Common myeloid progenitor, CD34-positive (primary cell): Measurements from ENCODE around the gene ST7.
"Not testable (repeated sequence)": the region's sequence is repeated elsewhere in the genome, so short reads cannot be mapped to it uniquely, and the experiment has no call there.

Experiments
- CTCF ChIA-PET: fragments of 350-600 bp; sonication (Branson Sonifier 250); formaldehyde crosslinking; loops from one replicate; lab custom pipeline; 2021; ENCODE audit warnings: antibody characterized with exemption; lab: Charles Lee
- POLR2A ChIA-PET: fragments of 350-600 bp; sonication (Branson Sonifier 250); formaldehyde crosslinking; loops from one replicate; lab custom pipeline; 2021; ENCODE audit warnings: antibody characterized with exemption; lab: Charles Lee
- DNase-seq, 3 donors: peaks; one replicate each; pipeline versions ENCODE4 v3.0.0 to v3.0.0-alpha.2; 2013
- H3K27ac ChIP-seq, 2 experiments: 1 replicate in 1 of 2; 2 replicates in 1 of 2; pipeline ENCODE4 v1.7.0; 2013; ENCODE audit warnings: inconsistent platforms in 2 of 2, low read length in 2 of 2, mild to moderate bottlenecking in 2 of 2, low read depth in 1 of 2, moderate library complexity in 1 of 2; ENCODE audit not compliant: severe bottlenecking in 2 of 2, insufficient read depth in 1 of 2, poor library complexity in 1 of 2
- H3K27me3 ChIP-seq, 5 experiments: replicated peaks in 2 of 5; 1 replicate in 3 of 5; 2 replicates in 2 of 5; pipeline versions ENCODE4 v1.6.1 to v1.7.0; 2013; ENCODE audit warnings: low read length in 4 of 5, mild to moderate bottlenecking in 2 of 5, moderate library complexity in 2 of 5, inconsistent platforms in 1 of 5; ENCODE audit not compliant: insufficient read depth in 5 of 5, control insufficient read depth in 4 of 5
- H3K36me3 ChIP-seq, 4 experiments: 1 replicate in 2 of 4; 2 replicates in 2 of 4; pipeline versions ENCODE4 v1.6.1 to v1.7.0; 2013; ENCODE audit warnings: low read length in 3 of 4, control low read depth in 1 of 4, mild to moderate bottlenecking in 1 of 4; ENCODE audit not compliant: control insufficient read depth in 4 of 4, insufficient read depth in 4 of 4
- H3K4me1 ChIP-seq, 4 experiments: 1 replicate in 3 of 4; 2 replicates in 1 of 4; pipeline versions ENCODE4 v1.6.1 to v1.7.1; 2013; ENCODE audit warnings: low read length in 3 of 4, mild to moderate bottlenecking in 3 of 4, control low read depth in 1 of 4, inconsistent platforms in 1 of 4, moderate library complexity in 1 of 4; ENCODE audit not compliant: control insufficient read depth in 4 of 4, insufficient read depth in 4 of 4; ENCODE audit errors: control extremely low read depth in 1 of 4
- H3K4me3 ChIP-seq, 7 experiments: 1 replicate in 4 of 7; 2 replicates in 3 of 7; pipeline versions ENCODE4 v1.5.1 to v1.7.0; 2013; ENCODE audit warnings: mild to moderate bottlenecking in 7 of 7, low read length in 6 of 7, moderate library complexity in 6 of 7, inconsistent platforms in 2 of 7, low read depth in 2 of 7, control low read depth in 1 of 7; ENCODE audit not compliant: insufficient read depth in 4 of 7, control insufficient read depth in 1 of 7; ENCODE audit errors: extremely low read depth in 1 of 7
- H3K9me3 ChIP-seq, 5 experiments: 1 replicate in 4 of 5; 2 replicates in 1 of 5; pipeline versions ENCODE4 v1.6.1 to v1.7.1; 2013; ENCODE audit warnings: low read length in 4 of 5, mild to moderate bottlenecking in 2 of 5, inconsistent platforms in 1 of 5, low read depth in 1 of 5, moderate library complexity in 1 of 5; ENCODE audit not compliant: control insufficient read depth in 4 of 5, insufficient read depth in 2 of 5; ENCODE audit errors: control extremely low read depth in 1 of 5
- WGBS: methylation state at CpG from one replicate; pipeline ENCODE4 v1.1.5; 2013; ENCODE audit not compliant: insufficient coverage; 5-methylcytosine and 5-hydroxymethylcytosine counted together

ST7 gene

DNA sequence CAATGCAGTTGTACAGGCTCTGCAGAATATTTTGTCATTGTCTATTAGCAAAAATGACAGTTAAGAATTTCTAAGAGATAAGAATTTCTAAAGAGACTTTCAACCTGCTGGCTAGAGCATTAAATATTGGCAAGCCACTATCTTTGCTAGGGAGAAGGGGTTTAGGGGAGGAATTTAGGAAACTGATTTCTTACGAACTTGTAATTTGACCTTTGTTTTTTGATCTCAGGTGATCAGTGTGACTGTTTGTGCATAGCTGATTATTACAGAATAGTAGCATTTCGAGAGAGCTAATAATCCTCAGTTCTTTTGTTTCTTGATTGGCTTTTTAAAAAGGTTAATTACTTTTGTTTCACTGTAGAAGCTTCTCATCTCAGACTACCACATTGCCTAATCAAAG, 68.1 kb downstream of the ST7 start:
- no peaks in the 10 kb centered on the region for H3K9me3 ChIP-seq
- 100% methylated on average over 1 of the region's 2 CpGs for WGBS
- H3K27ac ChIP-seq = no peak overlapping the region
- no peak overlapping the region for H3K4me3 ChIP-seq
- peaks cover 0 to 13% (median 2%) of the 10 kb centered on the region in 4 experiments for H3K4me1 ChIP-seq
- no peaks in the 10 kb centered on the region for H3K27me3 ChIP-seq
- ChIA-PET POLR2A (no interaction called here), CTCF (interaction anchor here (1.2 to 4.6 kb wide), 3 partner anchors 9 to 40 kb away, joined by 3 to 24 read pairs (median 3); no protein-coding TSS in a partner anchor)
- no peak for DNase-seq
- peaks cover 0 to 2% (median 0%) of the 10 kb centered on the region in 4 experiments for H3K36me3 ChIP-seq

- ChIA-PET CTCF (interaction anchor here (0.6 to 4.6 kb wide), 7 partner anchors 10 to 106 kb away, joined by 3 to 24 read pairs (median 4); no protein-coding TSS in a partner anchor), POLR2A (no interaction called here)
- Histone ChIP-seq H3K9me3 (no peaks in the 10 kb centered on the region), H3K27ac (no peak overlapping the region), H3K36me3 (peaks cover 0 to 2% (median 0%) of the 10 kb centered on the region in 4 experiments), H3K4me3 (no peak overlapping the region), H3K4me1 (peaks cover 0 to 9% (median under 1%) of the 10 kb centered on the region in 4 experiments), H3K27me3 (no peaks in the 10 kb centered on the region)
- no peak for DNase-seq
- no CpG with 5 or more reads among the region's 5 CpGs for WGBS
These were observed 68.7 kb downstream of the ST7 start for GRCh38 chr7:117021986-117022385.

DNA sequence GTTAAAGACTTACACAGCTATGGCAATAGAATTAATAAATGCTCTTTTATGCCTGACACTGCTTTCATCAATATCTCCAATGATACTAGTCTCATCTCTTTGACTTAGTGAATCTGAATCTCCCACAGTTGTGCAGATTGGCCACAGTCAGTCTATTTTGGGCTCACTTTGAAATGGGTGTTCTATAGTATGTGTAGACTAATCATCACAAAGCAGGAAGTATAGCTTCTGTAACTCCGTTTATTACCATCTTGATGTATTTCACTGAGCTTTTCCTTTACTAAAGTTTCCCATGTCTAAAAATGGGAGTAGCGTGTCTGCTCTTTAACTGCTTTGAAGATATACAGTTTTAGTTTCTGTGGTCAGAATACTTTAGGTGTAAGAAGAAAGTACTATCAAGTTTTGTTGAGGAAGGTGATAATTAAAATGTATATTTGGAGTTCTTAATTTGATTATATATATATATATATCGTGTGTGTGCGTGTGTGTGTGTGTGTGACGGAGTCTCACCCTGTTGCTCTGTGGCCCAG, 70.1 kb downstream of the ST7 start:
- Histone ChIP-seq H3K4me3 (no peak overlapping the region), H3K36me3 (peaks cover 0 to 2% (median 0%) of the 10 kb centered on the region in 4 experiments), H3K27me3 (no peaks in the 10 kb centered on the region), H3K9me3 (peaks cover 0 to under 1% (median 0%) of the 10 kb centered on the region in 5 experiments), H3K4me1 (peaks cover 0 to 3% (median 0%) of the 10 kb centered on the region in 4 experiments), H3K27ac (no peak overlapping the region)
- DNase-seq = no peak
- ChIA-PET POLR2A (no interaction called here), CTCF (interaction anchor here (0.7 to 4.6 kb wide), 4 partner anchors 11 to 35 kb away, joined by 3 to 24 read pairs (median 3); no protein-coding TSS in a partner anchor)
- WGBS = no CpG with 5 or more reads among the region's 5 CpGs

- Histone ChIP-seq H3K27ac (no peak overlapping the region), H3K4me3 (no peak overlapping the region), H3K27me3 (no peaks in the 10 kb centered on the region), H3K4me1 (peaks cover 0 to 3% (median 0%) of the 10 kb centered on the region in 4 experiments), H3K36me3 (peaks cover 0 to 2% (median 0%) of the 10 kb centered on the region in 4 experiments), H3K9me3 (peaks cover 0 to 5% (median 2%) of the 10 kb centered on the region in 5 experiments)
- ChIA-PET CTCF (interaction anchor here (1.4 to 4.6 kb wide), 2 partner anchors 13 to 24 kb away, joined by 4 to 24 read pairs; no protein-coding TSS in a partner anchor), POLR2A (no interaction called here)
- DNase-seq = no peak
These were observed 71.5 kb downstream of the ST7 start for GRCh38 chr7:117024811-117025210.

DNA sequence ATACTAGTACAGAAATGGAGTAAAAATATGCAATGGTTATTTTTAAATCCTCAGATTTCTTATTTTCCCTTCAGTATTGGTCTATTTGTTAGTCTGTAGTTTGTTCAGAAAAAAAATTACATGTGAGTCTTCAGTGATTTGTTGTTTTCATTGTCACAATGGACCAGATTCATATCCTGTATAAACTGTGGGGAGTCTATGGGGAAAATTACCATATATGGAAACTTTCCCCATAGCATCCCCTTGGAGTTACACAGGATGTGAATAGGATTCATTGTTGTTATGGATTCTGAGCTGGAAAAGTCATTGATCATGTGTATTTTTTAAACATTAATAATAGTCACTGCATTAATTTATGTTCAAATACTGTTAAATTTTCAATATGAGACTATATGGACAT, 72.6 kb downstream of the ST7 start:
- Histone ChIP-seq H3K27ac (no peak overlapping the region), H3K36me3 (no peaks in the 10 kb centered on the region), H3K4me3 (no peak overlapping the region), H3K27me3 (no peaks in the 10 kb centered on the region), H3K9me3 (peaks cover 0 to 11% (median 5%) of the 10 kb centered on the region in 5 experiments), H3K4me1 (peaks cover 0 to 3% (median 0%) of the 10 kb centered on the region in 4 experiments)
- ChIA-PET CTCF (no interaction called here), POLR2A (no interaction called here)
- DNase-seq = no peak

- H3K4me3 ChIP-seq, H3K27me3 ChIP-seq, H3K27ac ChIP-seq, POLR2A ChIA-PET, H3K36me3 ChIP-seq, DNase-seq, CTCF ChIA-PET, H3K4me1 ChIP-seq: not testable (repeated sequence)
- H3K9me3 ChIP-seq = peaks cover 0 to 11% (median 5%) of the 10 kb centered on the region in 5 experiments
- WGBS = no CpG with 5 or more reads among the region's 1 CpG
These were observed 77.0 kb downstream of the ST7 start for GRCh38 chr7:117030346-117030745.

DNA sequence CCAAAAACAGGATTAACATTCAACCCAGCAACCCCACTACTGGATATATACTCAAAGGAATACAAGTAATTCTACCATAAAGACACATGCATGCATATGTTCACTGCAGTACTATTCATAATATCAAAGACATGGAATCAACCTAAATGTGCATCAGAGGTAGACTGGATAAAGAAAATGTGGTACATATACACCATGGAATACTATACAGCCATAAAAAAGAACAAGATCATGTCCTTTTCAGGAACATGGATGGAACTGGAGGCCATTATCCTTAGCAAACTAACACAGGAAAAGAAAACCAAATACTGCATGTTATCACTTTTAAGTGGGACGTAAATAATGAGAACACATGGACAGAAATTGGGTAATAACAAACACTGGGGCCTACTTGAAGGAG, 77.5 kb downstream of the ST7 start:
- CTCF ChIA-PET, H3K27me3 ChIP-seq, DNase-seq, H3K36me3 ChIP-seq, POLR2A ChIA-PET, H3K4me3 ChIP-seq, H3K4me1 ChIP-seq, H3K27ac ChIP-seq: not testable (repeated sequence)
- WGBS = no CpG with 5 or more reads among the region's 1 CpG
- peaks cover 0 to 11% (median 5%) of the 10 kb centered on the region in 5 experiments for H3K9me3 ChIP-seq
